ENCODE results near the gene TNNI3. TPM values are rescaled to one million over a fixed set of nuclear protein-coding genes. Genes with fewer than 3 reads are reported as not detected.

TNNI3 gene
- total and polyA plus RNA-seq, 4 donors: 0.51 to 14.1 TPM; not detected in 2

DNA sequence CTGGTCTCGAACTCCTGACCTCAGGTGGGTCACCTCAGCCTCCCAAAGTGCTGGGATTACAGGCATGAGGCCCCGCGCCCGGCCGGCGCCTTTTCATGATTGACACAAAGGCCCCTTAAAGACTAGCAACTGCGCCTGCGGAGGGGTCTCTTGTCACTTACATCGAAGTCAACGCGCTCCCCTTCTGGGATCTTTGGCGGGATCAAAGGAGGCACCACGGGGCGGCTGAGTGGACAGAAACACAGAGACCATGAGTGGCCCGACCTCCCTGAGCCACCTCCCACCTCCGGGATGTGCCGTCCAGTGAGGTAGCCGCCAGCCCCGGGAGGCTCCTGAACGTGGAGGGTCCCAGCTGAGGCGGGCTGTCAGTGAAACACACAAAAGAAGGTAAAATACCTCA lies 15.8 kb downstream of the TNNI3 start:
- intact Hi-C loops (cut with DNase I): loop anchor here (2.0 to 10.0 kb wide), 4 partner anchors 273 to 363 kb away; no protein-coding TSS in a partner anchor
- ATAC-seq (ENCODE audit: low FRiP score) (no peak), DNase-seq (no peak)
- Histone ChIP-seq H3K9me3 (ENCODE audit: control insufficient read depth, low read length) (no peaks in the 10 kb centered on the region), H3K36me3 (ENCODE audit: control insufficient read depth in 1 of 2, insufficient read depth in 2 of 2, low read length in 1 of 2) (no peaks in the 10 kb centered on the region), H3K27me3 (ENCODE audit: control insufficient read depth in 1 of 2, insufficient read depth in 2 of 2, low read length in 1 of 2) (no peaks in the 10 kb centered on the region), H3K4me1 (ENCODE audit: control insufficient read depth in 1 of 2, insufficient read depth in 2 of 2, low read length in 2 of 2) (no peaks in the 10 kb centered on the region), H3K4me3 (ENCODE audit: low read length in 2 of 2) (no peak overlapping the region), H3K27ac (ENCODE audit: low read depth in 1 of 2, low read length in 2 of 2) (no peak overlapping the region)
- 21 to 24% methylated on average over 21 of the region's 21 CpGs for WGBS, 2 donors

- no peaks in the 10 kb centered on the region for H3K27me3 ChIP-seq (ENCODE audit: control insufficient read depth in 1 of 2, insufficient read depth in 2 of 2, low read length in 1 of 2)
- no peak overlapping the region for H3K4me3 ChIP-seq (ENCODE audit: low read length in 2 of 2)
- 48 to 50% methylated on average over 9 of the region's 9 CpGs for WGBS, 2 donors
- intact Hi-C loops (cut with DNase I): no loop called here
- no peak overlapping the region for H3K27ac ChIP-seq (ENCODE audit: low read depth in 1 of 2, low read length in 2 of 2)
- H3K9me3 ChIP-seq (ENCODE audit: control insufficient read depth, low read length): no peaks in the 10 kb centered on the region
- ATAC-seq (ENCODE audit: low FRiP score) (no peak), DNase-seq (no peak)
- H3K36me3 ChIP-seq (ENCODE audit: control insufficient read depth in 1 of 2, insufficient read depth in 2 of 2, low read length in 1 of 2): no peaks in the 10 kb centered on the region
- H3K4me1 ChIP-seq (ENCODE audit: control insufficient read depth in 1 of 2, insufficient read depth in 2 of 2, low read length in 2 of 2): no peaks in the 10 kb centered on the region
Measured at GRCh38 chr19:55137915-55138314, 19.6 kb downstream of the TNNI3 start.

- intact Hi-C loops (cut with DNase I): no loop called here
- ATAC-seq (ENCODE audit: low FRiP score) (no peak), DNase-seq (no peak)
- 69 to 76% methylated on average over 17 of the region's 17 CpGs for WGBS, 2 donors
- H3K4me3 ChIP-seq (ENCODE audit: low read length in 2 of 2): no peak overlapping the region
- H3K27me3 ChIP-seq (ENCODE audit: control insufficient read depth in 1 of 2, insufficient read depth in 2 of 2, low read length in 1 of 2): no peaks in the 10 kb centered on the region
- no peaks in the 10 kb centered on the region for H3K9me3 ChIP-seq (ENCODE audit: control insufficient read depth, low read length)
- no peak overlapping the region for H3K27ac ChIP-seq (ENCODE audit: low read depth in 1 of 2, low read length in 2 of 2)
- no peaks in the 10 kb centered on the region for H3K36me3 ChIP-seq (ENCODE audit: control insufficient read depth in 1 of 2, insufficient read depth in 2 of 2, low read length in 1 of 2)
- H3K4me1 ChIP-seq (ENCODE audit: control insufficient read depth in 1 of 2, insufficient read depth in 2 of 2, low read length in 2 of 2): no peaks in the 10 kb centered on the region
Measured at GRCh38 chr19:55136399-55137102, 21.0 kb downstream of the TNNI3 start.

- Histone ChIP-seq H3K9me3 (ENCODE audit: control insufficient read depth, low read length) (no peaks in the 10 kb centered on the region), H3K27ac (ENCODE audit: low read depth in 1 of 2, low read length in 2 of 2) (no peak overlapping the region), H3K27me3 (ENCODE audit: control insufficient read depth in 1 of 2, insufficient read depth in 2 of 2, low read length in 1 of 2) (no peaks in the 10 kb centered on the region), H3K4me3 (ENCODE audit: low read length in 2 of 2) (no peak overlapping the region), H3K36me3 (ENCODE audit: control insufficient read depth in 1 of 2, insufficient read depth in 2 of 2, low read length in 1 of 2) (no peaks in the 10 kb centered on the region), H3K4me1 (ENCODE audit: control insufficient read depth in 1 of 2, insufficient read depth in 2 of 2, low read length in 2 of 2) (no peaks in the 10 kb centered on the region)
- DNase-seq (no peak), ATAC-seq (ENCODE audit: low FRiP score) (no peak)
- intact Hi-C loops (cut with DNase I): no loop called here
- 22 to 23% methylated on average over 1 to 2 of the region's 3 CpGs for WGBS, 2 donors
Measured at GRCh38 chr19:55134736-55135135, 22.8 kb downstream of the TNNI3 start.

- Histone ChIP-seq H3K4me3 (ENCODE audit: low read length in 2 of 2) (no peak overlapping the region), H3K4me1 (ENCODE audit: control insufficient read depth in 1 of 2, insufficient read depth in 2 of 2, low read length in 2 of 2) (no peaks in the 10 kb centered on the region), H3K27ac (ENCODE audit: low read depth in 1 of 2, low read length in 2 of 2) (no peak overlapping the region), H3K9me3 (ENCODE audit: control insufficient read depth, low read length) (no peaks in the 10 kb centered on the region), H3K36me3 (ENCODE audit: control insufficient read depth in 1 of 2, insufficient read depth in 2 of 2, low read length in 1 of 2) (no peaks in the 10 kb centered on the region), H3K27me3 (ENCODE audit: control insufficient read depth in 1 of 2, insufficient read depth in 2 of 2, low read length in 1 of 2) (no peaks in the 10 kb centered on the region)
- intact Hi-C loops (cut with DNase I): no loop called here
- 67 to 72% methylated on average over 19 to 25 of the region's 25 CpGs for WGBS, 2 donors
- ATAC-seq (ENCODE audit: low FRiP score): no peak
- DNase-seq: peak in 1 of 2 donors; percentile 52
Measured at GRCh38 chr19:55133639-55134444, 23.7 kb downstream of the TNNI3 start.

- intact Hi-C loops (cut with DNase I): no loop called here
- H3K36me3 ChIP-seq (ENCODE audit: control insufficient read depth in 1 of 2, insufficient read depth in 2 of 2, low read length in 1 of 2): no peaks in the 10 kb centered on the region
- 49 to 65% methylated on average over 14 of the region's 14 CpGs for WGBS, 2 donors
- no peaks in the 10 kb centered on the region for H3K4me1 ChIP-seq (ENCODE audit: control insufficient read depth in 1 of 2, insufficient read depth in 2 of 2, low read length in 2 of 2)
- DNase-seq (no peak), ATAC-seq (ENCODE audit: low FRiP score) (no peak)
- no peak overlapping the region for H3K4me3 ChIP-seq (ENCODE audit: low read length in 2 of 2)
- H3K9me3 ChIP-seq (ENCODE audit: control insufficient read depth, low read length): no peaks in the 10 kb centered on the region
- no peak overlapping the region for H3K27ac ChIP-seq (ENCODE audit: low read depth in 1 of 2, low read length in 2 of 2)
- no peaks in the 10 kb centered on the region for H3K27me3 ChIP-seq (ENCODE audit: control insufficient read depth in 1 of 2, insufficient read depth in 2 of 2, low read length in 1 of 2)
Measured at GRCh38 chr19:55132453-55133129, 24.9 kb downstream of the TNNI3 start.

- intact Hi-C loops (cut with DNase I): no loop called here
- WGBS, 2 donors: 58 to 76% methylated on average over 16 of the region's 16 CpGs
- Histone ChIP-seq H3K36me3 (ENCODE audit: control insufficient read depth in 1 of 2, insufficient read depth in 2 of 2, low read length in 1 of 2) (no peaks in the 10 kb centered on the region), H3K27ac (ENCODE audit: low read depth in 1 of 2, low read length in 2 of 2) (no peak overlapping the region), H3K9me3 (ENCODE audit: control insufficient read depth, low read length) (no peaks in the 10 kb centered on the region), H3K4me1 (ENCODE audit: control insufficient read depth in 1 of 2, insufficient read depth in 2 of 2, low read length in 2 of 2) (no peaks in the 10 kb centered on the region), H3K27me3 (ENCODE audit: control insufficient read depth in 1 of 2, insufficient read depth in 2 of 2, low read length in 1 of 2) (no peaks in the 10 kb centered on the region), H3K4me3 (ENCODE audit: low read length in 2 of 2) (no peak overlapping the region)
- ATAC-seq (ENCODE audit: low FRiP score) (no peak), DNase-seq (peak in 1 of 2 donors; percentile 34)
Measured at GRCh38 chr19:55131421-55131820, 26.1 kb downstream of the TNNI3 start.

DNA sequence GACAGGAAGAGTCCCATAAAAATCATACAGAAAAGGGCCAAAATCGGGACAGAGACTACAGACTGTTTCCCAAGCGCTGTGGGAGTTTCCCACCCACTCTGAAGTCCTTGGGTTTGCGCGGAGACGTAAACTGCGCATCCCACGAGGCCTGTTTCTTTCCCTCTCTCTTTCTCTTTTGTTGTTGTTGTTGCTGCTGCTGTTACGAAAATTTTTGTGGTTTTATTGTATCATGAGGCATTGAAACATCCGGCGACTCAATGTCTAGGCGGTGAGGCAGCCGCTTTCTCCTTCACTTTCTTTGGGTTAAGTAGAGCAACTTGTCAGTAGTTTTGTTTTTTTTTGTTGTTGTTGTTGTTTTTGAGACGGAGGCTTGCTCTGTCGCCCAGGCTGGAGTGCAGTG lies 38.5 kb downstream of the TNNI3 start:
- 82 to 83% methylated on average over 14 of the region's 14 CpGs for WGBS, 2 donors
- H3K4me3 ChIP-seq (ENCODE audit: low read length in 2 of 2): no peak overlapping the region
- DNase-seq: no peak
- no peak overlapping the region for H3K27ac ChIP-seq (ENCODE audit: low read depth in 1 of 2, low read length in 2 of 2)
- H3K36me3 ChIP-seq (ENCODE audit: control insufficient read depth in 1 of 2, insufficient read depth in 2 of 2, low read length in 1 of 2): no peaks in the 10 kb centered on the region
- ATAC-seq (ENCODE audit: low FRiP score): no peak
- intact Hi-C loops (cut with DNase I): loop anchor here in 1 of 2 donors (10.0 kb wide), 1 partner anchor 1254 kb away; the partner anchor contains the start of gene MYADM
- H3K9me3 ChIP-seq (ENCODE audit: control insufficient read depth, low read length): no peaks in the 10 kb centered on the region
- no peaks in the 10 kb centered on the region for H3K4me1 ChIP-seq (ENCODE audit: control insufficient read depth in 1 of 2, insufficient read depth in 2 of 2, low read length in 2 of 2)
- no peaks in the 10 kb centered on the region for H3K27me3 ChIP-seq (ENCODE audit: control insufficient read depth in 1 of 2, insufficient read depth in 2 of 2, low read length in 1 of 2)
